22Rv1 (cell line): ENCODE data around the gene MDM4.

Experiments used
- H3K27ac ChIP-seq: fragments of 450-650 bp; 2 replicates; pipeline ENCODE4 v1.5.1; 2017
- ZFX ChIP-seq: fragments of 450-650 bp; IDR thresholded peaks from 2 replicates; pipeline ENCODE4 v1.6.1; 2017; ENCODE audit warnings: antibody characterized with exemption, borderline replicate concordance
- TF ChIP-seq, protein P1 (sequence below): fragments of 450-650 bp; IDR thresholded peaks from 2 replicates; pipeline ENCODE4 v1.5.1; 2017; ENCODE audit warnings: mild to moderate bottlenecking

Gene MDM4

DNA sequence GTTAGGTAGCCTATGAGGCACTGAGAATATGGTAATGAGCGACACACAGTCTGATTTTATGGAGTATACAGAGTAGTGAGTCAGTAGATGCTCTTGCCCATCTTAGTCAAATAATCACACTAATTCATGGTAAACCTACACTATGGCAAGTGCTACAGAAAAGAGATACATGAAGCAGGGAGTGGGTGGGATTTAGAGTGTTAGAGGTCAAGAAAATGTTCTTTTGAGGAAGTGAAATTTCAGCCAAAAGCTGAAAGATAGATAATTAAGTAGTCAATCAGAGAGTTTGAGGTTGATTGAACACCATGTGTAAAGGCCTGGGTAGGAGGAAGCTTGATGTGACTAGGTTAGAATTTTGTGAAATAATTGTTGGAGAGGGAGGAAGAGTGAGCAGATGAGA is 14.7 kb downstream of the MDM4 start:
- no peak for TF ChIP-seq ZFX
- TF ChIP-seq, protein P1, sequence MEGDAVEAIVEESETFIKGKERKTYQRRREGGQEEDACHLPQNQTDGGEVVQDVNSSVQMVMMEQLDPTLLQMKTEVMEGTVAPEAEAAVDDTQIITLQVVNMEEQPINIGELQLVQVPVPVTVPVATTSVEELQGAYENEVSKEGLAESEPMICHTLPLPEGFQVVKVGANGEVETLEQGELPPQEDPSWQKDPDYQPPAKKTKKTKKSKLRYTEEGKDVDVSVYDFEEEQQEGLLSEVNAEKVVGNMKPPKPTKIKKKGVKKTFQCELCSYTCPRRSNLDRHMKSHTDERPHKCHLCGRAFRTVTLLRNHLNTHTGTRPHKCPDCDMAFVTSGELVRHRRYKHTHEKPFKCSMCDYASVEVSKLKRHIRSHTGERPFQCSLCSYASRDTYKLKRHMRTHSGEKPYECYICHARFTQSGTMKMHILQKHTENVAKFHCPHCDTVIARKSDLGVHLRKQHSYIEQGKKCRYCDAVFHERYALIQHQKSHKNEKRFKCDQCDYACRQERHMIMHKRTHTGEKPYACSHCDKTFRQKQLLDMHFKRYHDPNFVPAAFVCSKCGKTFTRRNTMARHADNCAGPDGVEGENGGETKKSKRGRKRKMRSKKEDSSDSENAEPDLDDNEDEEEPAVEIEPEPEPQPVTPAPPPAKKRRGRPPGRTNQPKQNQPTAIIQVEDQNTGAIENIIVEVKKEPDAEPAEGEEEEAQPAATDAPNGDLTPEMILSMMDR: no peak
- H3K27ac ChIP-seq: no peak overlapping the region

DNA sequence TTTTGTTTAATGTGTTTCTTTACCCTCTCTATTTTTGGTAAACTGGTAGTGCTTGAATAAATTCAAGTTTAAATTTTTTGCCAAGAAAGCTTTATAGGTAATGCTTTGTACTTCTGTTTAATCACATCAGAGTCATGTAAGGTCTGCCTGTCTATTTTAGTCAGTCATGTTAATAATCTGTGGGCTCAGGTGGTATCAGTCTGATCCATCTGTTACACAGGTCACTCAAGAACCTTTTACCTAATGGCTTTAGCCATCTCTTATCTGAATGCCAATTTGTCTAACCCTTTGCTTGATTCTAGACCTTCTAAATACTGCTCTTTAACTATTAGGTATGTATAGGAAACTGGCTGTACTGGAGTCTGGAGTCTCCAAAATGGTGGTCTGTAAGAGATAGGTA is 16.6 kb downstream of the MDM4 start:
- no peak overlapping the region for H3K27ac ChIP-seq
- TF ChIP-seq, protein P1: no peak
- no peak for TF ChIP-seq ZFX

DNA sequence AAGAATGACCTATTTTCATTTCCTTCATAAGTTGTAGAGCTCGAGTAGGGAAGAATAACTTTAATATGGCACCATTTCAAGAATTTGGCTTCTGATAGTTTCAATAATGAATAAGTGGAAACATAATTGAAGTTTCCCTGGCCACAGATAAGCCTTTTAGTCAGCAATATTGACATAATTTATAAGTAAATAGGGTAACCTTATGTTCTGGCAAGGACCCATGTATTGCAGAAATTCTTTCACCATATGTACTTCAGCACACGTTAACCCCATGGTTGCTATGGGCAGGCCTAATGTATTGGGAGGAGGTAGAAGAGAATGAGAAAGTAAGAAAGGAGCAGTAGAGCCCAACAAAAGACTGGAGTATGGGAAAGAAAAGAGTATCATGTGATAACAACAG is 25.4 kb downstream of the MDM4 start:
- H3K27ac ChIP-seq: no peak overlapping the region

DNA sequence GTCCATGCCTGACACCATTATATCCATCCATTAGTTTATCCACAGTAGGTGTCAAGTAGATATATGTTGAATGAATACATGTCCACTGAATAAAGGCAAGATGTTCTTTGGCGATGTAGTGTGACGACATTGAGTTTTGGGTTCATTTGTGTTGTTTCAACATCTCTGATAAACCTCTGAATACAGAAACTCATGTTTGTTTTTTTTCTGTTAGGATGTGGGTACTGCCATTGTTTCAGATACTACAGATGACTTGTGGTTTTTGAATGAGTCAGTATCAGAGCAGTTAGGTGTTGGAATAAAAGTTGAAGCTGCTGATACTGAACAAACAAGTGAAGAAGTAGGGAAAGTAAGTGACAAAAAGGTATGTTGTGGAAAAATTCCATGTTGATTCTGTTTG is 28.1 kb downstream of the MDM4 start:
- H3K27ac ChIP-seq: no peak overlapping the region
- TF ChIP-seq ZFX: no peak
- TF ChIP-seq, protein P1: no peak

More for the DNA sequence above, 25.4 kb downstream of the MDM4 start:
- TF ChIP-seq ZFX: no peak
- TF ChIP-seq, protein P1: no peak

DNA sequence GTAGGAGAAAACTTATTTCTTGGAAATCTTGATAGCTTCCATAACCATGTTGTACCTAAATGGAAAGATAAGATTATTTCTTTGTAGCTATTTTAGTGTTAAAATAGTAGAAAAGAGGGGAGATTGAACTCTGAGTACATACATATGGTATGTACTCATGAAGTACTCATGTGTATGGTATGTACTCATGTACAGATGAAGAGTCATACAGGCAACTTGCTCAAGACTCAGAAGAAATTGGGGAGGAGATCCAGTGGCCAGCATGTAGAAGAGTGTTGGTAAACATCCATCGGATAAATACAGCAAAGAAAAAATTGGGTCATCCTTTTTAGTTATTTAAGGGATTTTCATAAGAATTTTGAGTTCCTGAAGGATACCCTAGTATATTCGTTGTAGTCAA is 29.0 kb downstream of the MDM4 start:
- no peak for TF ChIP-seq ZFX
- TF ChIP-seq, protein P1: no peak
- H3K27ac ChIP-seq: no peak overlapping the region

DNA sequence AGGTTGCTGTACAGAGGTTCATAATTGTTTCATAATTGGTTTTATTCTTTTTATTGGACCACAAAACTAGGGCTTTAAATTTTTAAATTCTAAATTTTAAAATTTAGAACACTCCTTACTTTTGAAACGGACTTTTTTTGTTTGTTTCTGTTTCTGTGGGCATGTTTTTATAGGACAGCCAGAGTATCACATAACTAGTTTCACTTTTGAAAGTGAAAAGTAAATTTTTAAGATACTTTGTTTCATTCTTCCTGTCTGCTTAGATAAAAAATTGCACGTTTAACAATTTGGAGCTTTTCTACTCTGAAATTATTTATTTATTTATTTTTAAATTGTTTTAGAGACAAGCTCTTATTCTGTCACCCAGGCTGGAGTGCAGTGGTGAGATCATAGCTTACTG is 29.7 kb downstream of the MDM4 start:
- TF ChIP-seq, protein P1: no peak
- no peak for TF ChIP-seq ZFX

DNA sequence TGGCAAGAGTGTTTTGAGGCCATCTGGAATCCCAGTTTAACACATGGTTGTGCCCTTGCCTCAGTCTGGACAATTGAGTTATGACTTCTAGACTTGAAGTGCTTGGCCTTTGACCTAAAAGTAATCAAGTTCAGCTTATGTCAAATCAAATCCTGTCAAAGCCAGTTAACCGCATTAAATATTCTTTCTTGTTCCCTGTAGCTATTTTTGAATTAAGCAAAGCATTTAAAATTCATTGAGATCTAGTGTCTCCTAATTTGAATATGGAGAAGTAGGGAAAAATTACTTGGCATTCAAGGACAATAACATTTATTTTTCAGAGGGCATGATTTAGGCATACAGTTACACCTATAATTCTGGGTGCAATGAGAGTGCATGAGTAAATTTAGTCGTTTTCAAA is 32.1 kb downstream of the MDM4 start:
- TF ChIP-seq ZFX: no peak
- TF ChIP-seq, protein P1: no peak
- H3K27ac ChIP-seq: no peak overlapping the region

More for the DNA sequence above, 29.7 kb downstream of the MDM4 start:
- no peak overlapping the region for H3K27ac ChIP-seq
